Activated CD4-positive, alpha-beta T cell treated with anti-CD3 and anti-CD28 coated beads, Interleukin-2, amount 10 ng/mL, durations not matched to agents 24 days and 14 days (primary cell): ENCODE results near the gene GPATCH2L. TPM values are rescaled to one million over a fixed set of nuclear protein-coding genes. Genes with fewer than 3 reads are reported as not detected.

Experiments
- DNase-seq: peaks from one replicate; pipeline ENCODE4 v3.0.0; 2022
- H3K27ac Mint-ChIP-seq: one replicate; pipeline ENCODE4 v1.8.0; 2022; ENCODE audit warnings: mild to moderate bottlenecking, mixed read lengths
- H3K27me3 Mint-ChIP-seq: one replicate; pipeline ENCODE4 v1.8.0; 2022; ENCODE audit warnings: mixed read lengths
- H3K36me3 Mint-ChIP-seq: one replicate; pipeline ENCODE4 v1.8.0; 2022; ENCODE audit warnings: low read depth, mild to moderate bottlenecking, mixed read lengths
- H3K4me1 Mint-ChIP-seq: one replicate; pipeline ENCODE4 v1.8.0; 2021; ENCODE audit warnings: mixed read lengths
- H3K4me3 Mint-ChIP-seq: one replicate; pipeline ENCODE4 v1.8.0; 2022; ENCODE audit warnings: mild to moderate bottlenecking, moderate library complexity, mixed read lengths
- H3K9me3 Mint-ChIP-seq: one replicate; pipeline ENCODE4 v1.8.0; 2021; ENCODE audit warnings: mixed read lengths
- intact Hi-C: fragments of 100-400 bp; cut with micrococcal nuclease; formaldehyde crosslinking; loops from one replicate; pipeline ENCODE4 v1.15.1; 2023
- total RNA-seq: library from RNA; stranded (reverse); gene quantifications from 2 replicates; pipeline ENCODE4 v1.2.3, GENCODE V29; 2022

The GPATCH2L gene
- total RNA-seq, 1 donor from 2014 or later = 61.6 TPM

GRCh38 chr14:76153919-76154318 lies 2.2 kb downstream of the GPATCH2L start:
- no peak overlapping the region for H3K27ac Mint-ChIP-seq

GRCh38 chr14:76154539-76155126 lies 2.9 kb downstream of the GPATCH2L start:
- H3K9me3 Mint-ChIP-seq = peaks cover 5% of the 10 kb centered on the region
- peaks cover 3% of the 10 kb centered on the region for H3K27me3 Mint-ChIP-seq
- DNase-seq = no peak
- intact Hi-C loops = loop anchor here (5.0 to 10.0 kb wide), 5 partner anchors 170 to 1030 kb away; partner anchors contain the start of genes ERG28, IFT43, NEK9 and TGFB3
- peak overlapping the region; percentile 88 for H3K4me3 Mint-ChIP-seq
- H3K27ac Mint-ChIP-seq = peak overlapping the region; percentile 21
- peaks cover 61% of the 10 kb centered on the region for H3K36me3 Mint-ChIP-seq
- peaks cover 66% of the 10 kb centered on the region for H3K4me1 Mint-ChIP-seq

More at GRCh38 chr14:76153919-76154318, 2.2 kb downstream of the GPATCH2L start:
- no peak for DNase-seq
- Mint-ChIP-seq H3K9me3 (peaks cover 5% of the 10 kb centered on the region), H3K4me1 (peaks cover 63% of the 10 kb centered on the region), H3K36me3 (peaks cover 54% of the 10 kb centered on the region), H3K4me3 (peak overlapping the region; percentile 88), H3K27me3 (peaks cover 5% of the 10 kb centered on the region)
- intact Hi-C loops = loop anchor here (2.0 to 10.0 kb wide), 6 partner anchors 169 to 1029 kb away; partner anchors contain the start of genes ERG28, IFT43, NEK9 and TGFB3

GRCh38 chr14:76163668-76164363 lies 12.1 kb downstream of the GPATCH2L start:
- H3K36me3 Mint-ChIP-seq = peaks cover 62% of the 10 kb centered on the region
- H3K9me3 Mint-ChIP-seq = no peaks in the 10 kb centered on the region
- no peaks in the 10 kb centered on the region for H3K27me3 Mint-ChIP-seq
- no peak overlapping the region for H3K27ac Mint-ChIP-seq
- intact Hi-C loops = no loop called here
- H3K4me3 Mint-ChIP-seq = no peak overlapping the region
- H3K4me1 Mint-ChIP-seq = peaks cover 27% of the 10 kb centered on the region
- DNase-seq = no peak

- Mint-ChIP-seq H3K27me3 (no peaks in the 10 kb centered on the region), H3K4me3 (no peak overlapping the region), H3K4me1 (peaks cover 18% of the 10 kb centered on the region), H3K9me3 (no peaks in the 10 kb centered on the region), H3K27ac (no peak overlapping the region), H3K36me3 (peaks cover 65% of the 10 kb centered on the region)
- DNase-seq = no peak
- intact Hi-C loops = no loop called here
These were observed 16.8 kb downstream of the GPATCH2L start for GRCh38 chr14:76168531-76168930.

GRCh38 chr14:76169776-76170175 lies 18.1 kb downstream of the GPATCH2L start:
- H3K27me3 Mint-ChIP-seq = no peaks in the 10 kb centered on the region
- H3K4me3 Mint-ChIP-seq = no peak overlapping the region
- H3K4me1 Mint-ChIP-seq = peaks cover 14% of the 10 kb centered on the region
- no peak overlapping the region for H3K27ac Mint-ChIP-seq
- H3K9me3 Mint-ChIP-seq = no peaks in the 10 kb centered on the region
- peaks cover 59% of the 10 kb centered on the region for H3K36me3 Mint-ChIP-seq
- intact Hi-C loops = no loop called here
- DNase-seq = no peak

- no peak for DNase-seq
- Mint-ChIP-seq H3K9me3 (no peaks in the 10 kb centered on the region), H3K27me3 (no peaks in the 10 kb centered on the region), H3K36me3 (peaks cover 56% of the 10 kb centered on the region), H3K4me1 (peaks cover 2% of the 10 kb centered on the region), H3K4me3 (no peak overlapping the region), H3K27ac (no peak overlapping the region)
- intact Hi-C loops = no loop called here
These were observed 23.3 kb downstream of the GPATCH2L start for GRCh38 chr14:76174982-76175381.

- Mint-ChIP-seq H3K9me3 (no peaks in the 10 kb centered on the region), H3K36me3 (peaks cover 57% of the 10 kb centered on the region), H3K27me3 (no peaks in the 10 kb centered on the region), H3K4me3 (no peak overlapping the region), H3K4me1 (no peaks in the 10 kb centered on the region), H3K27ac (no peak overlapping the region)
- DNase-seq = no peak
- intact Hi-C loops = no loop called here
These were observed 24.2 kb downstream of the GPATCH2L start for GRCh38 chr14:76175942-76176341.

- intact Hi-C loops = no loop called here
- H3K36me3 Mint-ChIP-seq = peaks cover 60% of the 10 kb centered on the region
These were observed 29.8 kb downstream of the GPATCH2L start for GRCh38 chr14:76181546-76181945.

GRCh38 chr14:76186308-76187027 lies 34.7 kb downstream of the GPATCH2L start:
- intact Hi-C loops = no loop called here
- Mint-ChIP-seq H3K4me3 (no peak overlapping the region), H3K9me3 (no peaks in the 10 kb centered on the region), H3K27me3 (no peaks in the 10 kb centered on the region), H3K27ac (no peak overlapping the region), H3K4me1 (peaks cover 14% of the 10 kb centered on the region), H3K36me3 (peaks cover 61% of the 10 kb centered on the region)
- no peak for DNase-seq

More at GRCh38 chr14:76181546-76181945, 29.8 kb downstream of the GPATCH2L start:
- Mint-ChIP-seq H3K4me3 (no peak overlapping the region), H3K9me3 (no peaks in the 10 kb centered on the region), H3K27ac (no peak overlapping the region), H3K27me3 (no peaks in the 10 kb centered on the region), H3K4me1 (peaks cover 3% of the 10 kb centered on the region)
- no peak for DNase-seq

- no peak overlapping the region for H3K4me3 Mint-ChIP-seq
- peaks cover 65% of the 10 kb centered on the region for H3K36me3 Mint-ChIP-seq
- no peaks in the 10 kb centered on the region for H3K9me3 Mint-ChIP-seq
- peaks cover 12% of the 10 kb centered on the region for H3K4me1 Mint-ChIP-seq
- DNase-seq = no peak
- H3K27me3 Mint-ChIP-seq = no peaks in the 10 kb centered on the region
- intact Hi-C loops = no loop called here
- H3K27ac Mint-ChIP-seq = no peak overlapping the region
These were observed 39.6 kb downstream of the GPATCH2L start for GRCh38 chr14:76191297-76191696.

GRCh38 chr14:76193696-76194095 lies 42.0 kb downstream of the GPATCH2L start:
- Mint-ChIP-seq H3K27ac (no peak overlapping the region), H3K4me3 (no peak overlapping the region), H3K9me3 (no peaks in the 10 kb centered on the region), H3K4me1 (peaks cover 5% of the 10 kb centered on the region), H3K36me3 (peaks cover 67% of the 10 kb centered on the region), H3K27me3 (no peaks in the 10 kb centered on the region)
- DNase-seq = no peak
- intact Hi-C loops = no loop called here

GRCh38 chr14:76194327-76194726 lies 42.6 kb downstream of the GPATCH2L start:
- Mint-ChIP-seq H3K36me3 (peaks cover 63% of the 10 kb centered on the region), H3K27me3 (no peaks in the 10 kb centered on the region), H3K9me3 (no peaks in the 10 kb centered on the region), H3K4me1 (peaks cover 2% of the 10 kb centered on the region), H3K27ac (no peak overlapping the region), H3K4me3 (no peak overlapping the region)
- no peak for DNase-seq
- intact Hi-C loops = no loop called here

- no peak overlapping the region for H3K4me3 Mint-ChIP-seq
- DNase-seq = no peak
- intact Hi-C loops = no loop called here
- H3K27ac Mint-ChIP-seq = no peak overlapping the region
- H3K4me1 Mint-ChIP-seq = peaks cover 3% of the 10 kb centered on the region
- no peaks in the 10 kb centered on the region for H3K9me3 Mint-ChIP-seq
- peaks cover 63% of the 10 kb centered on the region for H3K36me3 Mint-ChIP-seq
- H3K27me3 Mint-ChIP-seq = no peaks in the 10 kb centered on the region
These were observed 43.3 kb downstream of the GPATCH2L start for GRCh38 chr14:76195003-76195402.
